ENCODE results near the gene DCAF7.

DNA sequence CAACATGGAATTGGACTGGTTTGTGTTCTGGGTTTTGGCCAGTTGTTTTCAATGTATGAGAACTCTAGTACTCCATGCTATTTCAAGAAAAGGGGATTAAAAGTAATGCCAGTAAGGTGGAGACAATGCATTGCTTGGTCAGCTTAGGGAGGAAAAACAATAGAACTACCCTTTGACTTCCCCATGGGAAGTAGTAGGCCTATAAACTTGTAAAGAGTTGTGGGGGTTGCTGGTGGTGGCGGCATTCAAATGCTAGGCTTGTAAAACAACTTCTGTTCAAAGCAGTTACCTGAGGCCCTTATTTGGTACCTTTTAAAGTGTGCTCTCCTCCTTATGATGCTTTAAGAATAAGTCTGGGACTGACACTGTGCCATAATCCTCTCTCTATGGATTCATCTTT is 81.3 kb downstream of the DCAF7 start:
- TF ChIP-seq, protein P1, sequence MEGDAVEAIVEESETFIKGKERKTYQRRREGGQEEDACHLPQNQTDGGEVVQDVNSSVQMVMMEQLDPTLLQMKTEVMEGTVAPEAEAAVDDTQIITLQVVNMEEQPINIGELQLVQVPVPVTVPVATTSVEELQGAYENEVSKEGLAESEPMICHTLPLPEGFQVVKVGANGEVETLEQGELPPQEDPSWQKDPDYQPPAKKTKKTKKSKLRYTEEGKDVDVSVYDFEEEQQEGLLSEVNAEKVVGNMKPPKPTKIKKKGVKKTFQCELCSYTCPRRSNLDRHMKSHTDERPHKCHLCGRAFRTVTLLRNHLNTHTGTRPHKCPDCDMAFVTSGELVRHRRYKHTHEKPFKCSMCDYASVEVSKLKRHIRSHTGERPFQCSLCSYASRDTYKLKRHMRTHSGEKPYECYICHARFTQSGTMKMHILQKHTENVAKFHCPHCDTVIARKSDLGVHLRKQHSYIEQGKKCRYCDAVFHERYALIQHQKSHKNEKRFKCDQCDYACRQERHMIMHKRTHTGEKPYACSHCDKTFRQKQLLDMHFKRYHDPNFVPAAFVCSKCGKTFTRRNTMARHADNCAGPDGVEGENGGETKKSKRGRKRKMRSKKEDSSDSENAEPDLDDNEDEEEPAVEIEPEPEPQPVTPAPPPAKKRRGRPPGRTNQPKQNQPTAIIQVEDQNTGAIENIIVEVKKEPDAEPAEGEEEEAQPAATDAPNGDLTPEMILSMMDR (IDR thresholded peaks at IDR 0.05; ENCODE audit: low read depth, low read length, missing input control): no peak
- no peak for TF ChIP-seq JUND (IDR thresholded peaks at IDR 0.05)
- no peak for TF ChIP-seq ZBTB33 (IDR thresholded peaks at IDR 0.05)
- no peak for TF ChIP-seq RXRA (IDR thresholded peaks at IDR 0.05)
- TF ChIP-seq REST (IDR thresholded peaks at IDR 0.05): no peak
- TF ChIP-seq, protein P2, sequence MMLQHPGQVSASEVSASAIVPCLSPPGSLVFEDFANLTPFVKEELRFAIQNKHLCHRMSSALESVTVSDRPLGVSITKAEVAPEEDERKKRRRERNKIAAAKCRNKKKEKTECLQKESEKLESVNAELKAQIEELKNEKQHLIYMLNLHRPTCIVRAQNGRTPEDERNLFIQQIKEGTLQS (IDR thresholded peaks at IDR 0.05): no peak
- no peak for TF ChIP-seq MAX (IDR thresholded peaks at IDR 0.05)
- no peak for TF ChIP-seq YY1 (IDR thresholded peaks at IDR 0.05)
- TF ChIP-seq RAD21 (IDR thresholded peaks at IDR 0.05): no peak
- TF ChIP-seq EGR1 (IDR thresholded peaks at IDR 0.05; ENCODE audit: low read depth in 2 of 2): no peak
- TF ChIP-seq GABPA (IDR thresholded peaks at IDR 0.05 in 1 of 2, conservative IDR thresholded peaks at IDR 0.05 in 1 of 2): no peak
- no peak for TF ChIP-seq TAF1 (conservative IDR thresholded peaks at IDR 0.05)
- no peak for TF ChIP-seq FOXA2 (IDR thresholded peaks at IDR 0.05)
